Neural cell (in vitro differentiated cells): Measurements from ENCODE around the gene NPAS3. TPM values are rescaled to one million over a fixed set of nuclear protein-coding genes. Genes with fewer than 3 reads are reported as not detected.

Source experiments
- H2AFZ ChIP-seq: fragments of 200-600, 300-800 bp; sonication (generic), shearing (Covaris generic); 2 replicates; pipeline ENCODE4 v1.6.0; 2014; ENCODE audit warnings: low read depth, mild to moderate bottlenecking, antibody characterized with exemption, low read length, moderate library complexity
- H3F3A ChIP-seq: fragments of 200-600 bp; shearing (Covaris generic); 2 replicates; pipeline ENCODE4 v1.6.1; 2016; ENCODE audit warnings: mild to moderate bottlenecking, moderate library complexity, mixed read lengths, antibody characterized with exemption, low read length; ENCODE audit not compliant: insufficient read depth, poor library complexity, severe bottlenecking
- H3K27ac ChIP-seq: fragments of 200-600, 300-800 bp; sonication (generic), shearing (Covaris generic); 2 replicates; pipeline ENCODE4 v1.5.1; 2014; ENCODE audit warnings: mild to moderate bottlenecking, low read length, moderate library complexity
- H3K27me3 ChIP-seq: fragments of 300-800, 200-600 bp; sonication (generic), shearing (Covaris generic); 2 replicates; pipeline ENCODE4 v1.6.0; 2014; ENCODE audit warnings: mild to moderate bottlenecking, low read depth, low read length, moderate library complexity; ENCODE audit not compliant: insufficient read depth
- H3K36me3 ChIP-seq: fragments of 300-800, 200-600 bp; sonication (generic), shearing (Covaris generic); 2 replicates; pipeline ENCODE4 v1.5.1; 2014; ENCODE audit warnings: mild to moderate bottlenecking, antibody characterized with exemption, low read length, moderate library complexity; ENCODE audit not compliant: insufficient read depth
- H3K4me2 ChIP-seq: fragments of 300-800, 200-600 bp; sonication (generic), shearing (Covaris generic); 2 replicates; pipeline ENCODE4 v1.6.0; 2014; ENCODE audit warnings: mild to moderate bottlenecking, low read length
- H3K4me3 ChIP-seq: fragments of 300-800, 200-600 bp; sonication (generic), shearing (Covaris generic); 2 replicates; pipeline ENCODE4 v1.5.1; 2014; ENCODE audit warnings: mild to moderate bottlenecking, low read length, moderate library complexity
- H3K79me2 ChIP-seq: fragments of 200-600 bp; shearing (Covaris generic); replicated peaks from 2 replicates; pipeline ENCODE4 v1.6.0; 2014; ENCODE audit warnings: mild to moderate bottlenecking, low read length, moderate library complexity; ENCODE audit not compliant: insufficient read depth
- H3K9ac ChIP-seq: fragments of 300-800, 200-600 bp; sonication (generic), shearing (Covaris generic); 2 replicates; pipeline ENCODE4 v1.6.1; 2016; ENCODE audit warnings: mild to moderate bottlenecking, low read length, mixed read lengths
- H3K9me2 ChIP-seq: fragments of 200-600 bp; shearing (Covaris generic); 2 replicates; pipeline ENCODE4 v1.6.1; 2016; ENCODE audit warnings: mild to moderate bottlenecking, low read length, mixed read lengths; ENCODE audit not compliant: insufficient read depth
- H3K9me3 ChIP-seq: fragments of 200-600, 300-800 bp; sonication (generic), shearing (Covaris generic); 2 replicates; pipeline ENCODE4 v1.6.1; 2016; ENCODE audit warnings: mild to moderate bottlenecking, mixed run types, low read length, moderate library complexity, mixed read lengths
- H4K20me1 ChIP-seq: fragments of 200-600 bp; shearing (Covaris generic); 2 replicates; pipeline ENCODE4 v1.6.1; 2016; ENCODE audit warnings: mild to moderate bottlenecking, mixed run types; ENCODE audit not compliant: insufficient read depth
- EP300 ChIP-seq: fragments of 450-650 bp; conservative IDR thresholded peaks from 2 replicates; pipeline ENCODE4 v1.6.1; 2014; ENCODE audit warnings: antibody characterized with exemption, mild to moderate bottlenecking, moderate library complexity; ENCODE audit not compliant: poor library complexity, severe bottlenecking
- EZH2 ChIP-seq: fragments of 200-600, 300-800 bp; shearing (Covaris generic), sonication (generic); IDR thresholded peaks from 2 replicates; pipeline ENCODE4 v1.6.1; 2014; ENCODE audit warnings: antibody characterized with exemption, low read length, borderline replicate concordance, mild to moderate bottlenecking; ENCODE audit not compliant: insufficient read depth, poor library complexity, severe bottlenecking
- MXI1 ChIP-seq: fragments of 450-650 bp; conservative IDR thresholded peaks from 2 replicates; pipeline ENCODE4 v1.6.1; 2014; ENCODE audit warnings: antibody characterized with exemption, mild to moderate bottlenecking; ENCODE audit not compliant: poor library complexity, severe bottlenecking
- POLR2AphosphoS5 ChIP-seq: IDR thresholded peaks from 2 replicates; pipeline ENCODE4 v1.6.1; 2012
- RAD21 ChIP-seq: fragments of 450-650 bp; conservative IDR thresholded peaks from 2 replicates; pipeline ENCODE4 v1.6.1; 2014; ENCODE audit warnings: antibody characterized with exemption, mild to moderate bottlenecking, moderate library complexity
- SMC3 ChIP-seq: fragments of 450-650 bp; conservative IDR thresholded peaks from 2 replicates; pipeline ENCODE4 v1.6.1; 2014; ENCODE audit warnings: antibody characterized with exemption, mild to moderate bottlenecking, moderate library complexity; ENCODE audit not compliant: poor library complexity
- TAF1 ChIP-seq: IDR thresholded peaks from 2 replicates; pipeline ENCODE4 v1.6.1; 2012; ENCODE audit warnings: low read depth
- polyA plus RNA-seq: library from polyadenylated mRNA; depleted of rRNA; stranded (reverse); fragments of >200 nt; gene quantifications from 2 replicates; pipeline ENCODE4 v1.2.3, GENCODE V29; 2014
- TF ChIP-seq, protein P1 (sequence below): fragments of 450-650 bp; IDR thresholded peaks from 2 replicates; pipeline ENCODE4 v1.5.1; 2014; ENCODE audit warnings: antibody characterized with exemption, mild to moderate bottlenecking, moderate library complexity; ENCODE audit not compliant: poor library complexity, severe bottlenecking
- TF ChIP-seq, protein P2 (sequence below): IDR thresholded peaks from 2 replicates; pipeline ENCODE4 v1.6.1; 2012; ENCODE audit warnings: borderline replicate concordance

Gene NPAS3
- polyA plus RNA-seq, 1 donor from 2014 or later = 1.3 TPM

DNA sequence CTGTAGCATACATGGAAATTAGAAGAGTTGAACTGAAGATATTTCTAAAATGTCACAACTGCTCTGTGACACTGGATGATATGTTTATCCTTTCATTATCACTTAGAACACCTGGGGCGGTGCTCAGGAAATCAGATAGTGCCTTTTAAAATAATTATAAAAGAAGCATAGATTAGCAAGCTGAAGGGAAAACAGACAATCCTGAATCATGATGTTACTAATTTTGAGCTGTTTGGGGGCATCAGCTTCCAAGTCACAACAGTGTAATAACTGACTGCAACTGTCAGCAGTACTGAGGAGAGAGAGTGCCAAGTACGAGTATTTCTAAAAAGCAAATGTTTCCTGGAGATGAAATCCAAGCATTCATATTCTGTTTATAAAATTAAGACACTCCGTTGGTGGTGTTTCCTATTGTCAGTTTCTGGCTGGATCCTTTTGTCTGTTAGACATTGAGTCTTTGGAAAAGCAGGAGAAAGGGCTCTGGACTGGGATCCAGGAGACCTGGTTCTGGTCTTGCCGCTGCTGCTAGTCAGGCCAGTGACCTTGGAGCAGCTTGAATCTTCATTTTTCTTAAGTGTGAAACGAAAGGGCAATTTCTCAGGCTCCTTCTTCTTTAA is 632.1 kb downstream of the NPAS3 start:
- Histone ChIP-seq H3K27me3 (no peaks in the 10 kb centered on the region), H3K4me3 (no peak overlapping the region), H3K9me2 (no peaks in the 10 kb centered on the region), H4K20me1 (no peaks in the 10 kb centered on the region), H3K27ac (no peak overlapping the region), H3K4me2 (no peak overlapping the region), H3F3A (no peaks in the 10 kb centered on the region), H2AFZ (no peak overlapping the region), H3K36me3 (no peaks in the 10 kb centered on the region), H3K9me3 (no peaks in the 10 kb centered on the region), H3K79me2 (no peaks in the 10 kb centered on the region), H3K9ac (no peak overlapping the region)
- TF ChIP-seq MXI1 = no peak
- TF ChIP-seq, protein P1, sequence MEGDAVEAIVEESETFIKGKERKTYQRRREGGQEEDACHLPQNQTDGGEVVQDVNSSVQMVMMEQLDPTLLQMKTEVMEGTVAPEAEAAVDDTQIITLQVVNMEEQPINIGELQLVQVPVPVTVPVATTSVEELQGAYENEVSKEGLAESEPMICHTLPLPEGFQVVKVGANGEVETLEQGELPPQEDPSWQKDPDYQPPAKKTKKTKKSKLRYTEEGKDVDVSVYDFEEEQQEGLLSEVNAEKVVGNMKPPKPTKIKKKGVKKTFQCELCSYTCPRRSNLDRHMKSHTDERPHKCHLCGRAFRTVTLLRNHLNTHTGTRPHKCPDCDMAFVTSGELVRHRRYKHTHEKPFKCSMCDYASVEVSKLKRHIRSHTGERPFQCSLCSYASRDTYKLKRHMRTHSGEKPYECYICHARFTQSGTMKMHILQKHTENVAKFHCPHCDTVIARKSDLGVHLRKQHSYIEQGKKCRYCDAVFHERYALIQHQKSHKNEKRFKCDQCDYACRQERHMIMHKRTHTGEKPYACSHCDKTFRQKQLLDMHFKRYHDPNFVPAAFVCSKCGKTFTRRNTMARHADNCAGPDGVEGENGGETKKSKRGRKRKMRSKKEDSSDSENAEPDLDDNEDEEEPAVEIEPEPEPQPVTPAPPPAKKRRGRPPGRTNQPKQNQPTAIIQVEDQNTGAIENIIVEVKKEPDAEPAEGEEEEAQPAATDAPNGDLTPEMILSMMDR = no peak
- TF ChIP-seq EP300 = no peak
- TF ChIP-seq, protein P2, sequence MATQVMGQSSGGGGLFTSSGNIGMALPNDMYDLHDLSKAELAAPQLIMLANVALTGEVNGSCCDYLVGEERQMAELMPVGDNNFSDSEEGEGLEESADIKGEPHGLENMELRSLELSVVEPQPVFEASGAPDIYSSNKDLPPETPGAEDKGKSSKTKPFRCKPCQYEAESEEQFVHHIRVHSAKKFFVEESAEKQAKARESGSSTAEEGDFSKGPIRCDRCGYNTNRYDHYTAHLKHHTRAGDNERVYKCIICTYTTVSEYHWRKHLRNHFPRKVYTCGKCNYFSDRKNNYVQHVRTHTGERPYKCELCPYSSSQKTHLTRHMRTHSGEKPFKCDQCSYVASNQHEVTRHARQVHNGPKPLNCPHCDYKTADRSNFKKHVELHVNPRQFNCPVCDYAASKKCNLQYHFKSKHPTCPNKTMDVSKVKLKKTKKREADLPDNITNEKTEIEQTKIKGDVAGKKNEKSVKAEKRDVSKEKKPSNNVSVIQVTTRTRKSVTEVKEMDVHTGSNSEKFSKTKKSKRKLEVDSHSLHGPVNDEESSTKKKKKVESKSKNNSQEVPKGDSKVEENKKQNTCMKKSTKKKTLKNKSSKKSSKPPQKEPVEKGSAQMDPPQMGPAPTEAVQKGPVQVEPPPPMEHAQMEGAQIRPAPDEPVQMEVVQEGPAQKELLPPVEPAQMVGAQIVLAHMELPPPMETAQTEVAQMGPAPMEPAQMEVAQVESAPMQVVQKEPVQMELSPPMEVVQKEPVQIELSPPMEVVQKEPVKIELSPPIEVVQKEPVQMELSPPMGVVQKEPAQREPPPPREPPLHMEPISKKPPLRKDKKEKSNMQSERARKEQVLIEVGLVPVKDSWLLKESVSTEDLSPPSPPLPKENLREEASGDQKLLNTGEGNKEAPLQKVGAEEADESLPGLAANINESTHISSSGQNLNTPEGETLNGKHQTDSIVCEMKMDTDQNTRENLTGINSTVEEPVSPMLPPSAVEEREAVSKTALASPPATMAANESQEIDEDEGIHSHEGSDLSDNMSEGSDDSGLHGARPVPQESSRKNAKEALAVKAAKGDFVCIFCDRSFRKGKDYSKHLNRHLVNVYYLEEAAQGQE = no peak
- no peak for TF ChIP-seq POLR2AphosphoS5
- TF ChIP-seq RAD21 = no peak
- no peak for TF ChIP-seq EZH2
- TF ChIP-seq SMC3 = no peak
- TF ChIP-seq TAF1 = no peak

DNA sequence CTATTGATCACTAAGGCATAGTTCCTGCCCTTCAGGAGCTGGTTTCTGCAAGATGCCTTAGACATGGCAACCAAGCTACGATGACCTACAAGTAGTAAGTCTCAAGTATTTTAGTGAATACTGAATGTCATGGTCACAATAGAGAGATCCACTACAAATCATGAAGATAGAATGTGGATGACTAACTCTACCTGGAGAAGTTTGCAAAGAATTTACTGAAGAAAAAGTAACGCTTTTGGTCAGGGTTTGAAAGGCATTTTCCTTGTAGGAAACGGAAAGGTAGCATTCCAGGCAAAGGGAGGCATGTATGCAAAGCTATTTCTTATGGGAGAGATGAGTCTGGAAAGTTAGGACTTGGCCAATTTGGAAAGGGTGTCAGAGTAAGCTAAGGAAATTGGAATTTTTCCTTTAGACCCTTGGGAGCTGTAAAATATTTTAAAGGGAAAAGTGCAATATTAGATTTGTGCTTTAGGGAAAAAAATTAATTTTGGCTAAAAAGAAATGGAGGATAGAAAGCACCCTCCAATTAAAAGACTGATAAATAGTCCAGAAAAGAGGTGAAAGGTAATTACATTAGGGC is 634.7 kb downstream of the NPAS3 start:
- H4K20me1 ChIP-seq = no peaks in the 10 kb centered on the region
- H3K4me3 ChIP-seq = no peak overlapping the region
- no peaks in the 10 kb centered on the region for H3F3A ChIP-seq
- no peak overlapping the region for H3K9ac ChIP-seq
- H3K27me3 ChIP-seq = no peaks in the 10 kb centered on the region
- H3K79me2 ChIP-seq = no peaks in the 10 kb centered on the region
- H3K9me2 ChIP-seq = no peaks in the 10 kb centered on the region
- TF ChIP-seq RAD21 (no peak), TAF1 (no peak), EP300 (no peak), SMC3 (no peak), POLR2AphosphoS5 (no peak), MXI1 (no peak), EZH2 (no peak)
- TF ChIP-seq, protein P2 = no peak
- TF ChIP-seq, protein P1 = no peak
- H3K9me3 ChIP-seq = no peaks in the 10 kb centered on the region
- H3K36me3 ChIP-seq = no peaks in the 10 kb centered on the region
- H2AFZ ChIP-seq = no peak overlapping the region
- no peak overlapping the region for H3K4me2 ChIP-seq
- no peak overlapping the region for H3K27ac ChIP-seq
